Measurements from ENCODE around the gene RNF151. TPM values are rescaled to one million over a fixed set of nuclear protein-coding genes. Genes with fewer than 3 reads are reported as not detected.
A peak's percentile ranks its signal among the peaks of the same experiment; 100 is the strongest.
"Not testable (repeated sequence)": the region's sequence is repeated elsewhere in the genome, so short reads cannot be mapped to it uniquely, and the experiment has no call there.

The RNF151 gene
- not detected for total RNA-seq

GRCh38 chr16:1966460-1966859 lies at the start of gene RNF151:
Gene RNF151, plus strand, starts transcription at chr16:1966856. Its CDS starts 26 bp downstream, at chr16:1966882.
- TF ChIP-seq CTCF (IDR thresholded peaks at IDR 0.05) = no peak
- H3K4me1 ChIP-seq = peaks cover 0 to 37% of the 10 kb centered on the region in 2 donors
- H3K9me3 ChIP-seq = no peaks in the 10 kb centered on the region
- H3K27ac ChIP-seq = peak within 1 kb of the TSS in 1 of 2 donors; percentile 91
- H3K36me3 ChIP-seq = peaks cover 24% of the 10 kb centered on the region
- peak within 1 kb of the TSS; percentile 74 to 80 for H3K4me3 ChIP-seq
- no peak for DNase-seq (ENCODE audit: low spot score)
- H3K27me3 ChIP-seq = no peaks in the 10 kb centered on the region

GRCh38 chr16:1917056-1917664 lies 49.5 kb upstream of the RNF151 start:
- Histone ChIP-seq H3K4me3 (no peak overlapping the region), H3K36me3 (no peaks in the 10 kb centered on the region), H3K4me1 (peaks cover 0 to 7% of the 10 kb centered on the region in 2 donors), H3K9me3 (no peaks in the 10 kb centered on the region), H3K27ac (no peak overlapping the region), H3K27me3 (peaks cover 13 to 33% of the 10 kb centered on the region in 2 donors)
- DNase-seq (ENCODE audit: low spot score) = no peak
- TF ChIP-seq CTCF (IDR thresholded peaks at IDR 0.05) = no peak

GRCh38 chr16:1917665-1918350 lies 48.8 kb upstream of the RNF151 start:
- DNase-seq (ENCODE audit: low spot score) = no peak
- no peak overlapping the region for H3K4me3 ChIP-seq
- no peaks in the 10 kb centered on the region for H3K36me3 ChIP-seq
- peaks cover 13 to 33% of the 10 kb centered on the region in 2 donors for H3K27me3 ChIP-seq
- peaks cover 0 to 7% of the 10 kb centered on the region in 2 donors for H3K4me1 ChIP-seq
- no peak for TF ChIP-seq CTCF (IDR thresholded peaks at IDR 0.05)
- no peaks in the 10 kb centered on the region for H3K9me3 ChIP-seq
- no peak overlapping the region for H3K27ac ChIP-seq

- peaks cover 0 to 11% of the 10 kb centered on the region in 2 donors for H3K4me1 ChIP-seq
- no peaks in the 10 kb centered on the region for H3K36me3 ChIP-seq
- no peak for TF ChIP-seq CTCF (IDR thresholded peaks at IDR 0.05)
- H3K27ac ChIP-seq = no peak within 1 kb of the TSS
- peak within 1 kb of the TSS in 1 of 2 donors; percentile 27 for H3K4me3 ChIP-seq
- no peak for DNase-seq (ENCODE audit: low spot score)
- H3K9me3 ChIP-seq = no peaks in the 10 kb centered on the region
- H3K27me3 ChIP-seq = peaks cover 13 to 33% of the 10 kb centered on the region in 2 donors
Observed at GRCh38 chr16:1918351-1919326, 48.0 kb upstream of the RNF151 start, which contains the start of gene HS3ST6. Gene HS3ST6, minus strand, starts transcription at chr16:1918415. Its CDS starts 92 bp downstream, at chr16:1918323.

- no peak for DNase-seq (ENCODE audit: low spot score)
- no peak for TF ChIP-seq CTCF (IDR thresholded peaks at IDR 0.05)
- Histone ChIP-seq H3K4me1 (peaks cover 0 to 13% of the 10 kb centered on the region in 2 donors), H3K9me3 (no peaks in the 10 kb centered on the region), H3K36me3 (no peaks in the 10 kb centered on the region), H3K27me3 (peaks cover 13 to 33% of the 10 kb centered on the region in 2 donors), H3K4me3 (no peak overlapping the region), H3K27ac (no peak overlapping the region)
Observed at GRCh38 chr16:1919327-1919998, 47.2 kb upstream of the RNF151 start.

GRCh38 chr16:1920122-1920521 lies 46.5 kb upstream of the RNF151 start:
- Histone ChIP-seq H3K4me1 (peaks cover 0 to 13% of the 10 kb centered on the region in 2 donors), H3K27me3 (peaks cover 13 to 33% of the 10 kb centered on the region in 2 donors)
- DNase-seq (ENCODE audit: low spot score); H3K9me3 ChIP-seq; H3K36me3 ChIP-seq; H3K27ac ChIP-seq; H3K4me3 ChIP-seq: not testable (repeated sequence)

Measured in right atrium auricular region (tissue), 2 donors.